Stimulated activated CD8-positive, alpha-beta memory T cell treated with anti-CD3 and anti-CD28 coated beads, Interleukin-4, amount 100 ng/mL, for 4 hours (primary cell): ENCODE results near the gene BLNK.
"Not testable (repeated sequence)": the region's sequence is repeated elsewhere in the genome, so short reads cannot be mapped to it uniquely, and the experiment has no call there.

Experiments used
- DNase-seq, 2 donors: peaks; one replicate each; pipeline ENCODE4 v3.0.0-alpha.2; 2020; ENCODE audit warnings: low read depth in 2 of 2, low spot score in 1 of 2

The BLNK gene

DNA sequence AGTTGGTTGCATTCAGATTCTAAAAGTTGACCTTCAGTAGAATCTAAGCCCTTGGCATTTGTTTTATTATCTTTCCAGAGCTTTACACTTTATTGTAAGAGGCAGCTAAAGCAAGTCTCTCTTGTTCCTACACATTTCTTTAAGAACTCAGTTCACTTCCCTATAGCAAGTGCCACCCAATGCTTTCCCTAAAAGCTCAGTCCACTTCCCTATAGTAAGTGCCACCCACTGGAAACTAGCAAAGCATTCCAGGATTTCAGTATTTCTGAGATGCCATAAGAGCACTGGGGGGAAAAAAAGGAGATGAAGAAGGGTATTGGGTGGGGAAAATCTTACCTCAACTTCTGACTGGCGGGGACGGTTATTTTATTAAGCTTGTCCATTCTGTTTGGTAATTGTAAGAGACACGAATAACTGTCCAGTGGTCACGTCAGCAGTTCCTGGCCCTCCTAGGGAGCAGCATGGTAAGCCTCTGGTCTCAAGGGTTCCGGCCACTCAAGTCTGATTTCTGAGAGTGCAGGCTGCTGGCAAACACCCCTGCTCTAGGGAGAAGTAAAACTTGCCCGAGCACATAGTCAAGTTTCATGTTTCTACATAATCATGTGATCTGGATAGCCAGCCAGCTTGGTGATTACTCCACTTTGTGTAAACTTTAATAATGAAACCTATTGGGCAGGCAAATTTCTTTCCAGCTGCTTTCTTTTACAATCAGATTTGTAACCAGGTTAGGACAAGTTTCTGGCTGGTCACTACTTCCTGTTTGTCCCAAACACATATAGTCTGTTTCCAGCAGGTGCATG, at the start of gene BLNK:
Gene BLNK, minus strand, starts transcription at position 554 of the 800 bp plus-strand sequence. Its CDS starts 171 bp downstream, at position 383.
- no peak for DNase-seq

DNA sequence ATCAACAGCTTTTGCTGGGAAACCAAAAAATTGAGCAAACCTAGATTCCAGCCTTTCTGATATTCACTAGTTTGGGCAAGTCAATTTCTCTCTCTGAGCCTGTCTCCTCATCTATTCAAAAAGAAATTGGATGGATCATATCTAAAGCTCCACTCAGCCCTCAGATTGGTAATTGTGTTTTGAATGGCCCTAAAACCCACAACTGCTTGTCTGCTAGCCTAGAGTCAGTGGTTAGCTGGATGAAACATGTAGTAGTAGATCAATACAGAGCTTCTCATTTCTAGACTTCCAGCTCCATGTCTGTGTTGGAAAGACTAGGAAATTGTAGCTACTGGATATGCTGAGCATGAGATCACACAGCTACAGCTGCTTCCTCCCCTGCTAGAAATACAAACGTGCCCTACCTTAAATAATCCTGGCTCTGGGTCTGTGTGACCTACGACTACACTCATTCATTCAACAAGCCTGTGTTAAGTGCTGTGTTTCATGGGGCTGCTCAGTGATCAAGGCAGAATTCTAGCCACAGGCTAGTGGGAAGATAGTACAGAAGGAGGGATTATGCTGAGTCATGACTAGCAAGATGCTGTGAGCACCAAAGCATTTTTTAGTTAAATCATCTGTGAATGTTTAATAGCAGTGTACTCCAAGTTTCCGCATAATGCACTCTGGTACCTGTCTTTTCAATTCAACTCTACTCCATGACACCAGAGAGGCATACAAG, 48.5 kb upstream of the BLNK start:
- DNase-seq, result no peak

DNA sequence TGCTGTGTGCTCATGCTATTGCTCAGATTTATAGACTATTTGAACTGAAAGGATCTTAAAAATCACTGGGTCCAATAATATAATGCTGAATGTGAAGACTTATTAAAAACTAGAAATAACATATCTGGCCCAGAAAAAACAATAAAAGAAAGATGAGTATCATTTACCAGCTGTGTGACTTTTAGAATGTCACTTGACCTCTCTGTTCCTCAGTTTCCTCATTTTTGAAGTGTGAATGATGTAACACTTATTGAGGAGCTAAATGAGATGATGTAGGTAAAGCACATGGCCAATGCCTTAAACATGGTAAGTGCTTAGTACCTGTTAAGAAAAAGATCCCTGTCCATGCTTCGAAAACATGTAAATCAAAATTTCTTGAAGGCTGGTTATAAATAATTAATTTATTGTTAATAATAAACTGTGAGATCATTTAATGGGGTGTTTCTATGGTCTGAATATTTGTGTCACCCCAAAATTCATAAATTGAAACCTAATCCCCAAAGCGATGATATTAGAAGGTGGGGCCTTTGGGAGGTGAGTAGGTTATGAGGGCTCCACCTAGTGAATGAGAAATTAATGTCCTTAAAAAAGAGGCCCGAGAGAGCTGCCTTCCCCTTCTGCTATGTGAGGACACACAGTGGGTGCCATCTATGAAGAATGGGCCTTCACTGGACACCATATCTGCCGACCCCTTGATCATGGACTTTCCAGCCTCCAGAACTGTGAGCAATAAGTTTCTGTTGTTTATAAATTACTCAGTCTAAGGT, 45.9 kb upstream of the BLNK start:
- DNase-seq, result no peak

DNA sequence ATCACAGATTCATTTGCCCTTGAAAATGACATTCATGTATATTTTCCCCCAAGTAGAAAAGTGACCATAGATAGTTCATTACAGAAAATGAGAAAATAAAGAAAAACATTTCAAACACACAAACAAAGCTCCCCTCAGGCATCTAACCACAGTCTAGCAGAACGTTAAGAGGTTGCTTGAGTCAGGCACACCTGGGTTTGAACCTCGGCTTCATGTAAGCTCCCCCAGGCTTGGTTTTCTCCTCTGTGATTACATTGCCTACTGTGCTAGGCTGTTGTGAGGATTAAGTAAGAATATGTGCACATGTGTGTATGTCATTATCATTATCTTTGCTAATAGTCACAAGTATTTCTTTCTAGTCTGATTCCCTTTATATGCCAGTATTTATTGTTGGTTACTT, 42.0 kb upstream of the BLNK start:
- no peak for DNase-seq

DNA sequence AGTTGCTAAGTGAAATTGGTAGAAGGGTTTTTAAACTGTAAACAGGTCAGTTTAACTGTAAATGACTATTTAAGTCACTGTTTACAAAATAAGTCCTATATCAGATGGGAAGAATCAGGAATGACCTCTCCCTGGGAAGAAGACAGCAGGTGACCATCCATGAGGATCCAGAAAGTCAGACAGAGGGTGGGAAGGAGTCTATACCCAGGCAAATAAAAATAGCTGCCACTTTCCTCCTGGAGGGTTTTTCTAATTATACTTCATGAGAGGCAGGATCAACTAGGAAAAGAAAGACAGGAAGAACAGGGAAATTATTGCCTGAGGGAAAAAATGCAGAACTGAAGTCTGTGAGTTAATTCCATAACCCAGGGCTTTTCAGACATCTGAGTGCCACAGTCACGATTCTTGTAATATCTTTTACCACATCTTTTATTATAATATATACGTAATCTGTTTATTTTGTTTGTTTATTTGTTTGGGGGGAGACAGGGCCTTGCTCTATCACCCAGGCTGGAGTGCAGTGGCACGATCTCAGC, 39.9 kb upstream of the BLNK start:
- no peak for DNase-seq

DNA sequence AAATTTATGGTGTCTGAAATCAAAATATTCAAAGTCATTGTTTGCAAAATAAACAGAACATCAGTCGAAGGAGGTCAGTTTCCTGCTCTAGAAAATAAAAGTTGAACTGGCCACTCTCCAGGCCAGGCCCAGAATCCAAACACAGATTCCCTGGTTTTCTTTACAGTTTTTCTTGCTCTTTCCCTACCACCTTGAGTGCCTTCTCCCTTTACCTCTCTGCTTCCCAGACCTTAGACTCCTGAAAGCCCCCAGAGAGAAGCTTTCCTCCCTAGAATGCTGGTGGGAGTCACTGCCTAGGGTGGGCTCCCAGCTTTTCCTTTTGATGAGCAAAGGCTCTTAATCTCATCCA, 38.9 kb upstream of the BLNK start:
- DNase-seq, result no peak

DNA sequence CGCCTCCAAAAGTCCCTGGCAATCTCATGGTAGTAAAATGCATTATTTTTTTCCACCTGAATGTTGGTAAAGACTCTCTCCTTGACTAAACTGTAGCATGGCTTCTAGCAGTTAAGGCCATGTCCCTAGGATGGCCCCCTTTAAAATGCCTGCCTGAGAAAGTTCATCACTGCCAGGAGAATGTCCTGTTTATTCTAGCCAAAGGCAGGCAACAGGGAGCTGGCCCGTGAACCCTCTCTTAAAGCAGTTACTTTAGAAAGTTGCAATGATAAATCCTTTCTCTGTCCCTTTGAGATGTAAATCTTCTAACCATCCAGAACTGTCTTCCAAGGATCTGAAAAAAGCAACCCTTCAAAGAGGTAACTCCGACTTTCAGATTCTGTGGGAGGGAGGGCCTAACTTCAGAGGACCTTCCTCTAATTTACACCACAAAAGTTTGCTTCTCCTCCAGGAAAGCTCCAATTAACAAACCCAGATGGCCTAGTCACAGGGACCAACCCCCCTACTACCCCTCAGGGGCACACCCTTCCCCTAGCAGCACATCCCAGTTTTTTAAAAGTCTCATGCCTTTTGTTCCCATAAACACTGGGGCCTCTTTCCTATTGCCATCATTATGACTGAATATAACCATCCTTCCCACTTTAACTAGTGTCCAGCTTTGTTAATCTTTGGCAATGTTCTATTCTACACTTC, 38.4 kb upstream of the BLNK start:
- no peak for DNase-seq

DNA sequence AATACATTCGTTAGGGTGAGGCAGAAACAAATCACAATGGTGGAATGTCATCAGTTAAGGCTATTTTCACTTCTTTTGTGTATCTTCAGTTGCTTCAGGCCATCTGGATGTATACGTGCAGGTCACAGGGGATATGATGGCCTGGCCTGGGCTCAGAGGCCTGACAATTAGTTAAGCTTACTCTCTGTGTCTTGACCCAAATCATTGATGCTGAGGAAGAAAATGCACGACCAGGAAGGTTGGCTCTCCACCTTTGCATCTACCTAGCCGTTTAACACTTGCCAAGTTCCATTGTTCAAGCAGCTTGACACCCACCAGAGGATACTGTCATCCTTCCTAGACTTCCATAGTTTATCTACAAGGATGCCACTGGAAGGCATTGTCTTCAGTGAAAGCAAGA, 37.5 kb upstream of the BLNK start:
- not testable (repeated sequence) for DNase-seq

DNA sequence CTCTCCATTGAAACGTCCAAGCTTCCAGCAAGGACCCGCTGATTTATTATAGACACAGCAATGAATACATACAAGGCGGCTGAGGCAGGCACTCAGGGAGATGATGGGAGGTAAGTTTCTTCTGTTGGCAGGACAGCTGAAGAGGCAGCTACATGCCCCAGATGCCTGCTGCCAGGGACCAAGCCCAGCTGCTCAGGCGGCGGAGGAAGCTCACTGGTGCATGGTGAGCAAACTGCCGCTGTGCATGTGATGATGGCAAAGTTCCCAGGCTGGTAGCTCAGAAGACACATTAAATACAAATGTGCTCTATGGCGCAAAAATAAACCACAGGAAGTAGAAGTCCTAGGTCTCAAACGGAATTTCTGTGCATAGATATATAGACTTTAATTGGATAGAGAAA, 35.1 kb upstream of the BLNK start:
- no peak for DNase-seq

DNA sequence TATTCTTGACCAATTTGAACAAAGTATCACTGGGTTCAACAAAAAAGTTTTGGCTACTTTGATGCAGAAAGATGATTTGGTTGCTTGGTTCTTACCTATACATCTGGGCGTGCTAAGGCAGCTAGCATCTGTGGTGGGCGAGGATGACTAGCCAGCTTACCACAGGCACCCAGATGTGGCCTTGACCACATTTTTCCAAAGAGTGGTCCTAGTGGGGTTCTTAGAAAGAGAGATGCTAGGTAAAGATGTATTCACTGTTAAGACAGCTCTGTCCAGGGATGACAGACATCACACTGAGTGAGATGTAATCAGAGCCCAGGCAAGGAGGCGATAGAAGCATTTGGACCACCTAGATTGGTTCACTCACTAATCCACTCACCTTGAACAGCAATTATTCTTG, 33.6 kb upstream of the BLNK start:
- DNase-seq, result no peak

DNA sequence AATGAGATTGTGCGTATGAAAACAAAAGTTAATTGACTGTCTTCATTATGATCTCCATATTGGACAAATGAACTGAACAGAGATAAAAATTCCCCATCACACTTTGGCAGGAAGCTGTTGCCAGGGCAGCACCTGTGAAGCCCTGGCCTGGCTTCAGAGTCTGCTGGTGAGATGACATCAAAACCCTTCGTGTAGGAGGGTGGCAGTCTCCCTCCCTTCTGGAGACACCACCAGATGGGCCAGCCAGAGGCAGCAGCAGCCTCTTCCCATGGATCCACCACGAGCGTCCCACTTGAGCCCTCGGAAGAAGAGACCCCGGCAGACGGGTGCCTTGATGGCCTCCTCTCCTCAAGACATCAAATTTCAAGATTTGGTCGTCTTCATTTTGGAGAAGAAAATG, 32.9 kb upstream of the BLNK start, which contains the start of gene DNTT:
Gene DNTT, plus strand, starts transcription at position 205 of the 400 bp plus-strand sequence. Its CDS starts 64 bp downstream, at position 269.
- no peak for DNase-seq

DNA sequence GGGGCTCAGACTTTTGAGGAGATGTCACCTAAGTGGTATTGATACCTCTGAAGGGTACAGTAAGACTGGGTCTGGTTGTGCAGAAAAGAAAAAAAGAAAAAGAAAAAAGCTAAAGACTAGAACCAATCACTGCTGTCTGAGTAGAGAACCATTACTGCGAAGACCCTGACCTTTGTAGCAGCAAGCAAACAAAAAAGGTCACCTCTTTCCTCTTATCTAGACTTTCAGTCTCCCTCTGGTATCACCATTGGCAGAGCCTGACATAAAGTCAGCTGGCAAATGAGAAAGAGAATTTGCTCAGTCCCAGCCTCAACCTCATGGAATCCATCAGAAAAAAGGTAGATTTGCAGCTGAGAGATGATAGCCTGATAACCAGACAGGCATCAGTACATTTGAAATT, 30.2 kb upstream of the BLNK start:
- no peak for DNase-seq

DNA sequence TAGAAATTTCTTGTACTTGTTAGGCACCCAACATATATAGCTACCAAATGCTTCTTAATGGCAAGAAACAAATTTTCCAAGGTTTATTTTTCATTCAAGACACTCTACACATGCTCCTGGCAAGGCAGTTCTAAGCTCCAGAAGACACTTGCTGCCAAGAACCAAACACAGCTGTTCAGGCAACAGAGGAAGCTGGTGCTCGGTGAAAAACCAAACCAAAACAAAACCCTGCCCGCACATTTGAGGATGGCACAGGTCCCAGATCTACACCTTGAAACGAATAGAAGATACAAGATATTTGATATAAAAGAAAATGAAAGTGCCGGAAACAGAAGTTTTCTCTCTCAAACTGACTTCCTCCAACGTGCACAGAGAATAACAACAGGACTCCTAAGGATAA, 28.0 kb upstream of the BLNK start:
- no peak for DNase-seq

DNA sequence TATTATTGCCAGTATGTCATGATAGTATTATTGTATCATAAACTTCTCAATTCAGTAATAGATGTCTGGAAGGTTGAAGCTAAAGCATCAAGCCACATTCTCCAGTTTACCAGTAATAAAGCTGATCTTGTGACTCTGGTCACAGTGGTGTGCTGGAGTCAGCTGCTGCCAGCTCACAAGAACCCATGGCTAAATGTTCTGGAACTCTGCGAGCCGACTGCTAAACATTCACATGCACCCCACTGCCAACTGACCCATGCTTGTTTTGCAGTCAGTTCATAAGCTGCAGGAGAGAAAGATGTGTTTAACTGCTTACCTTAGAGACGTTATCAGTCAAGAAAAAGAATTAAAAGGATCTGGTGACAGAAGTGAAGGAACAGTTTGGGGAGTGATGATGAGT, 27.0 kb upstream of the BLNK start:
- DNase-seq, result no peak

DNA sequence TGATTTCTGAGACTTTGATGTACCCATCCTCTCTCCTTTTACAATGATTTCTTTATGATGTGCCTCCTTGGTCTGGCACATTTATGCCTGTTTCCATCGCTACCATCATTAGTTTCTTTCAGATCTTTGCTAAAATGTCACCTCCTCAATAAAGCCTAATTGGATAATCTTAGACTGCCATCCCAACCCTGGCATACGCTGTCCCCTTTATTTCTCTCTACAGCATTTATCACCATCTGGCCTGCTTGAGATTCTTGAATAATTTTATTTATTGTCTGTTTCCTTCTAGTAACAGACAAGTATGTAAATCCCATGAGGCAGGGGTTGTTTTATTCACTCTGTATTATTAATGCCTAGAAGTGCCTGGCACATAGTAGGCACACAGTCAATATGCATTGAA, 26.1 kb upstream of the BLNK start:
- no peak for DNase-seq

DNA sequence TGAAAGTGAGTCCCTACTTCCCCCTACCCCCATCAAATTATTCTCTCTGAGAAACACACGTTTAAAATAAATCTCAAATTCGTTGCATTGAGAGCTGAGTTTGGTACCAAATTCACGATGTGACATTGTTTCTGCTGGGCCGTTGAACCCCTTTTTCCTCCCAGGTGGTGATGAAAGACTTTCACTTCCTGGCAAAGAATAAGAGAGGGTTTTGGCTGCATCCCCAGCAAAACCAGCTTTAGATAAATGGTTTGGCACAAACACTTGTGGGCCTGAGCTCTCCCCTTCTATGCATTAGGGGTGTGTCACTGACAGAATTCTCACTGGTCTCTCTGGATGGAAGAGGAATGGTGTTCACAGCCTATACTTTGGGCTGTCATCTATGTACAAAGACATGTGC, 24.1 kb upstream of the BLNK start:
- DNase-seq, result no peak

DNA sequence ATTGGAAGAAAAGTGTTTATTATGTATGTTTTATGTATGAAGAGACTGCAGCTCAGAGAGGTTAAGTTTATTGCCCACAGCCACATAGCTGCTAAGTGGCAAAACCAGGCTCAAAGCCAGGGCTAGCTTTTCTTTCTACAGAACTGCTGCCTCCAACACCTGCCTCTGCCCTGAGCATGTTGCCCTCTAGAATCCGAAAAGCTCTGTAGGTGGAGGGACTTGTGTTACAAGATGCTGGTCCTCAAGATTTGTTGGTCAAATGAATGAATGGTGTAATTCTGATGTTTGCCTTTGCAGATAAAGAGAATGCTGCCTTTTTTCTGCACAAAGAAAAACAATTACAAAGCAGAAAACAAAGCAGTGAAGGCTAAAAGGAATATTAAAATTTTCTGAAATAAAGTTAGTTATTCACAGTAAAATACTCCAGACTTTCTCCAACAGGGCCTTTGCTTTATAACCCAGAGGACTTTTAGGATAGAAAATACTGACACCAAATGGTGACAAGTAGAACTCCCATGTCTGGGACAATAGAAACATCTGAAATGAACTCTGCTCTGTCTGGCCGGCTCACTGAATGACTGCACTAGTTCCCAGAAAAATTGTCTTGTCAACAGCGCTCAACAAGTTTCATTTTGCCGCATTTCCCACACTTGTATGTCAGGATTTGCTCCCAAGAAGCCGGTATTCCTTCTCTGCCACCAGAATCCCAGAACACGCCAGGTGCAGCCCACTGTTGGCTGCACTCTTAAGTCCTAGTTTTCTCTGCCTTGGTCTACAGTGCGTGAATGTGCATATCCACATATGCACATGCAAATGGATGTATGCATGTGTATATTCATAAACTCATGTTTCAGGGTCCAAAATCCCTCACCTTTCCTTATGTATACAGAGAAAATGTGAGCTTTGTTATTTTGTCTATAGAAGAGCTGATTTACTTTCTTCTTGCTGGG, 21.9 kb upstream of the BLNK start:
- DNase-seq, result no peak

DNA sequence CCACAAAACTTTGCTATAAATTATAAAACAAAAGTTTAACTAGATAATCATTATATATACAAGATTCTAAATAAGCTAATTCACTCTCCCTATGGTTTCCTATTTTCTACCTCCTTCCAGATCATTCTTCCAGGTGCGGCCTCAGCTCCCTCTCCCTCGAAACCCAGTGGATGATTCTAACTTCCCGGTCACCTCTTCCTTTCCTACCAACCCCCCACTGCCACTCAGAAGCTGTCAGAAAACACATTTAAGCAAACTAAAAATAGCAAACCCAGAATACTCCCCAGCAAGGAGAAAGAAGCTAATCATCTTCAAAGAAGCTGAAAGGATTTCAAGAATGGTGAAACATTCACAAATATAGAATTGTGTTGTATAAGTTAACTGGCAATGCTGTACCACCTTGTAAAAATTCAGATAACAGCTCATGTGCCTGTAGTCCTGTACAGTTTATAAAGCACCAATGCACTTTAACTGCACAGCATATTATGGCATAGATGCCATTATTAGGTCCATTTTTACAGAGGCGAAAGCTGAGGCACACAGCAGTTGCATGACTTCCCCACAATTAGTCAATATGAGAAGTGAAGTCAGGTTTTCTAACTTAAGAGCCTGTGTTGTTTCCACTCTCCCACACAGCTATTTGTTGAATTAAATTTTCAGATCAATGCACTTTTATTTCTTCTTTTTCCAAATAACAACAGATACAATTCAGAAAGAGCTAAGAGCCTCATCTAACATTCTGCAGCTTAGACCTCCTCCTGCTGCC, 19.2 kb upstream of the BLNK start:
- DNase-seq, result no peak

DNA sequence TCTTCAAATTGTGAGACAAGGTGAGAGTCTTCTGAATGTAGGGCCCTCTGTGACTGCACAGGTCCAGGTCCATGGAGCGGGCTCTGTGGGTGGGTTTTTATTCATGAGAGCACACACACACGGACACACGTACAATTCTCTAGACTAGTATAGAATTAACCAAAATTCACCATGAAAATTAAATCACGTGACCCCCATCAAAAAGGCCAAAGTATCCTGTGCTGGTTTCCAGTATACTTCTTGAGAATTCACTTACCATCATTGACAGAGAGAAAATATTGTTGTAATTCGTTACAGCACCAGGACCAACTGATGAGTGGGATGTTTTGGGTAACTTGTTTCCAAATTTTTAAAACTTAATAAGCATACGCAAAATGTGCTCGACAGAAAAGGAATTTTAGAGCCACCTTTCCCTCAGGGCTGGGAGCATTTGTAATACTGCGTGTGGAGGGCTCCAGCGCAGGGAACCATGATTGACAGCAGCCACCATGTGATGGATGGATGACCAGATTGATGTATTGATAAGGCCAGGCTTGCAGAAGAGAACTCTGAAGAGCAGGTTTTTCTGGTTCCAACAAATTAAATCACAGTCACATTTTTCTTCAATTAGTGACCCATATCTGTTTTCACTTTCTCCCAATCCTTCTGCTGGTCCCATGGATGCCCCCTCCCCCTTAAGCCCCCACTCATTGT, 18.0 kb upstream of the BLNK start:
- no peak for DNase-seq
